Activated CD4-positive, alpha-beta T cell treated with anti-CD3 and anti-CD28 coated beads for 36 hours (primary cell): ENCODE results near the gene PDLIM5. TPM values are rescaled to one million over a fixed set of nuclear protein-coding genes. Genes with fewer than 3 reads are reported as not detected.

Source experiments
- ATAC-seq: fragments of 200-7000 bp; cut with Tn5 transposase; one replicate; pipeline ENCODE4 v1.10.0; 2021; ENCODE audit warnings: mild to moderate bottlenecking, moderate library complexity
- CTCF ChIA-PET: fragments of 350-600 bp; sonication (Branson Sonifier 250); formaldehyde crosslinking; loops from one replicate; lab custom pipeline; 2021; ENCODE audit warnings: antibody characterized with exemption; lab: Charles Lee
- POLR2A ChIA-PET: fragments of 350-600 bp; sonication (Branson Sonifier 250); formaldehyde crosslinking; loops from one replicate; lab custom pipeline; 2021; ENCODE audit warnings: antibody characterized with exemption, inconsistent platforms; lab: Charles Lee
- DNase-seq: peaks from one replicate; pipeline ENCODE4 v3.0.0-alpha.2; 2020
- H3K27ac Mint-ChIP-seq: one replicate; pipeline ENCODE4 v1.8.0; 2021; ENCODE audit warnings: mixed read lengths
- H3K27me3 Mint-ChIP-seq: one replicate; pipeline ENCODE4 v1.8.0; 2021; ENCODE audit warnings: mixed read lengths
- H3K36me3 Mint-ChIP-seq: one replicate; pipeline ENCODE4 v1.8.0; 2021; ENCODE audit warnings: low read depth, mixed read lengths
- H3K4me1 Mint-ChIP-seq: one replicate; pipeline ENCODE4 v1.8.0; 2021; ENCODE audit warnings: mixed read lengths
- H3K4me3 Mint-ChIP-seq: one replicate; pipeline ENCODE4 v1.8.0; 2021; ENCODE audit warnings: mild to moderate bottlenecking, moderate library complexity, mixed read lengths
- H3K9me3 Mint-ChIP-seq: one replicate; pipeline ENCODE4 v1.8.0; 2021; ENCODE audit warnings: low read depth, mixed read lengths
- intact Hi-C, 2 experiments: fragments of 100-400 bp; cut with DNase I in 1 of 2; cut with micrococcal nuclease in 1 of 2; formaldehyde crosslinking; loops; one replicate each; pipeline versions ENCODE4 v1.14.2 to v1.15.1; 2022 to 2024; cut with DNase I, micrococcal nuclease
- total RNA-seq, 2 experiments: library from RNA; stranded (reverse); gene quantifications; one replicate each; pipeline ENCODE4 v1.2.3, GENCODE V29; 2021

The PDLIM5 gene
- total RNA-seq, 2 experiments from 2014 or later = 25.9 to 34.3 TPM

- no peak overlapping the region for H3K4me3 Mint-ChIP-seq
- CTCF ChIA-PET = interaction anchor here (1.0 to 1.9 kb wide), 5 partner anchors 8 to 79 kb away, joined by 3 to 16 read pairs (median 4); no protein-coding TSS in a partner anchor
Observed at GRCh38 chr4:94428884-94429283, 22.9 kb upstream of the PDLIM5 start.

DNA sequence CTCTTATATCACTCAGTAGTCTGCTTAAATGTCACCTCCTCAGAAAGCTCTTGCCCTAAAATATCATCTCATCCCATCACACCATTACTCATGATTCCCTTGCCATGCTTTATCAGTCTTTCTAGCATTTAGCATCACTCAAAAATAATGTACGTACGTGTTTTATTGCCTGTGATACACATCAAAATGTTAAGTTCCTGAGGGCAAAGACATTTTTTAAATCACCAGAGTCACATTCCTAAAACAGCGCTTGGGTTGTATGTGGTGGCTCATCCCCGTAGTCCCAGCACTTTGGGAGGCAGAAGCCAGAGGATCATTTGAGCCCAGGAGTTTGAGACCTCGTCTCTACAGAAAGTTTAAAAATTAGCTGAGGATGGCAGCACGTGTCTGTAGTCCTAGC, 21.3 kb upstream of the PDLIM5 start:
- Mint-ChIP-seq H3K27me3 (peaks cover 3% of the 10 kb centered on the region), H3K4me1 (no peaks in the 10 kb centered on the region), H3K9me3 (peaks cover 7% of the 10 kb centered on the region), H3K36me3 (peaks cover 3% of the 10 kb centered on the region), H3K27ac (no peak overlapping the region), H3K4me3 (no peak overlapping the region)
- ATAC-seq = no peak
- CTCF ChIA-PET = interaction anchor here (0.7 to 1.3 kb wide), 2 partner anchors 23 to 177 kb away, joined by 3 read pairs; no protein-coding TSS in a partner anchor
- no peak for DNase-seq
- POLR2A ChIA-PET = no interaction called here
- intact Hi-C loops = no loop called here

More at GRCh38 chr4:94428884-94429283, 22.9 kb upstream of the PDLIM5 start:
- Mint-ChIP-seq H3K4me1 (no peaks in the 10 kb centered on the region), H3K27ac (no peak overlapping the region), H3K9me3 (peaks cover 12% of the 10 kb centered on the region), H3K27me3 (no peaks in the 10 kb centered on the region), H3K36me3 (peaks cover 4% of the 10 kb centered on the region)
- DNase-seq (no peak), ATAC-seq (no peak)
- intact Hi-C loops = no loop called here
- POLR2A ChIA-PET = no interaction called here

DNA sequence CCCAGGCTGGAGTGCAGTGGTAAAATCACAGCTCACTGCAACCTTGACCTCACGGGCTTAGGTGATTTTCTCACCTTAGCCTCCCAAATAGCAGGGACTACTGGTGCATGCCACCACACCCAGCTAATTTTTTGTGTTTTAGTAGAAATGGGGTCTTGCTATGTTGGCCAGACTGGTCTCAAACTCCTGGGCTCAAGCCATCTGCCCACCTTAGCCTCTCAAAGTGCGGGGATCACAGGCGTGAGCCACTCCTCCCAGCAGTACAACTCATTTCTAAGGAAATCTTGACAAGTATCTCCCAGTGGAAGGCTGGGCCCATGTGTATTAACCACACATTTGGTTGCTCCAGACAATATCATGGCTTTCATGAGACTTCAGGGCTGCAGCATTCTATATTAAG, 20.4 kb upstream of the PDLIM5 start:
- H3K27ac Mint-ChIP-seq = no peak overlapping the region
- DNase-seq (no peak), ATAC-seq (no peak)
- POLR2A ChIA-PET = no interaction called here
- peaks cover 3% of the 10 kb centered on the region for H3K27me3 Mint-ChIP-seq
- no peaks in the 10 kb centered on the region for H3K4me1 Mint-ChIP-seq
- CTCF ChIA-PET = interaction anchor here (0.5 to 1.3 kb wide), 3 partner anchors 24 to 1884 kb away, joined by 3 to 4 read pairs (median 3); no protein-coding TSS in a partner anchor
- no peaks in the 10 kb centered on the region for H3K36me3 Mint-ChIP-seq
- peaks cover 2% of the 10 kb centered on the region for H3K9me3 Mint-ChIP-seq
- no peak overlapping the region for H3K4me3 Mint-ChIP-seq
- intact Hi-C loops = no loop called here

GRCh38 chr4:94434505-94434904, 17.2 kb upstream of the PDLIM5 start:
- DNase-seq = no peak
- no peak overlapping the region for H3K27ac Mint-ChIP-seq
- H3K4me1 Mint-ChIP-seq = no peaks in the 10 kb centered on the region
- H3K9me3 Mint-ChIP-seq = no peaks in the 10 kb centered on the region
- ChIA-PET CTCF (interaction anchor here (0.7 kb wide), 1 partner anchor 27 kb away, joined by 3 read pairs; no protein-coding TSS in a partner anchor), POLR2A (no interaction called here)
- intact Hi-C loops = no loop called here
- no peaks in the 10 kb centered on the region for H3K36me3 Mint-ChIP-seq
- H3K4me3 Mint-ChIP-seq = no peak overlapping the region
- no peak for ATAC-seq
- peaks cover 5% of the 10 kb centered on the region for H3K27me3 Mint-ChIP-seq

DNA sequence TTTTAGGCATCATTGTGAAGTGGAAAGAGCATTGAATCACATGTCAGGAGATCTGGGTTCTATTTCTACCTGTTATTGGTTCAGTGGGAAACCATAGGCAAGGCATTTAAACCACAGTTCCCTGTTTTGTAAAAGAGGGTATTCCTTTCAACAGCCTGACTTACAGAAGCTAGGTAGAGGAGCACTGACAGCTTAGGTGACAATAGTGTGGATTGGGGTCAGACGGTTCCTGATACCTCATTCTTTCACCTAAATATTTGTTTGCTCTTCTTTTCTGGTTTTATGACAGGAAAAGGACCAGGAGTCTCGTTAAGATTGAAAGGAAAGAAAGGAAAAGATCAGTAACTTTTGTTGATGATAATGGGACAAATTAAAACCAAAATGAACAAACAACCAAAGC, 15.9 kb upstream of the PDLIM5 start:
- ChIA-PET POLR2A (no interaction called here), CTCF (no interaction called here)
- intact Hi-C loops = no loop called here
- DNase-seq (no peak), ATAC-seq (no peak)
- Mint-ChIP-seq H3K27ac (no peak overlapping the region), H3K27me3 (peaks cover 5% of the 10 kb centered on the region), H3K36me3 (no peaks in the 10 kb centered on the region), H3K4me1 (no peaks in the 10 kb centered on the region), H3K9me3 (no peaks in the 10 kb centered on the region), H3K4me3 (no peak overlapping the region)

GRCh38 chr4:94436512-94436911, 15.2 kb upstream of the PDLIM5 start:
- Mint-ChIP-seq H3K9me3 (no peaks in the 10 kb centered on the region), H3K27me3 (peaks cover 5% of the 10 kb centered on the region), H3K4me3 (no peak overlapping the region), H3K4me1 (no peaks in the 10 kb centered on the region), H3K27ac (no peak overlapping the region), H3K36me3 (no peaks in the 10 kb centered on the region)
- CTCF ChIA-PET = interaction anchor here (1.5 kb wide), 1 partner anchor 8 kb away, joined by 3 read pairs; no protein-coding TSS in a partner anchor
- intact Hi-C loops = no loop called here
- ATAC-seq (no peak), DNase-seq (no peak)
- POLR2A ChIA-PET = no interaction called here

- intact Hi-C loops = no loop called here
- no peak for DNase-seq
- Mint-ChIP-seq H3K9me3 (no peaks in the 10 kb centered on the region), H3K27me3 (peaks cover 4% of the 10 kb centered on the region), H3K36me3 (no peaks in the 10 kb centered on the region), H3K4me1 (no peaks in the 10 kb centered on the region), H3K4me3 (no peak overlapping the region), H3K27ac (no peak overlapping the region)
- ATAC-seq = no peak
- POLR2A ChIA-PET = no interaction called here
- CTCF ChIA-PET = interaction anchor here (0.6 kb wide), 1 partner anchor 188 kb away, joined by 5 read pairs; no protein-coding TSS in a partner anchor
Observed at GRCh38 chr4:94439606-94440005, 12.1 kb upstream of the PDLIM5 start.

DNA sequence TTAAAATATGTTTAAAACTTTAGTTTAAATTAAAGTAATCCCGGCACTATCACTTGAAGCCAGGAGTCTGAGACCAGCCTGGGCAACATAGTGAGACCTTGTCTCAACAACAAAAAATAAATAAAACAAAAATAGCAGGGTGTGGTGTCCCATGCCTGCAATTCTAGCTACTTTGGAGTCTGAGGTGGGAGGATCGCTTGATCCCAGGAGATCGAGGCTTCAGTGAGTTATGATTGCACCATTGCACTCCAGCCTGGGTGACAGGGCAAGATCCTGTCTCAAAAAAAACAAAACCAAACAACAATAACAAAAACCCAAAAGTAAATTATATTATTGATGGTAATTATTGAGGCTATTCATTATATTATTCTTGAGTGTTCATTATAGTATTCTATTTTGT, 9.9 kb upstream of the PDLIM5 start:
- DNase-seq (no peak), ATAC-seq (no peak)
- Mint-ChIP-seq H3K9me3 (no peaks in the 10 kb centered on the region), H3K27me3 (peaks cover 2% of the 10 kb centered on the region), H3K4me1 (no peaks in the 10 kb centered on the region), H3K4me3 (no peak overlapping the region), H3K36me3 (no peaks in the 10 kb centered on the region), H3K27ac (no peak overlapping the region)
- ChIA-PET POLR2A (interaction anchor here (0.6 kb wide), 1 partner anchor 17 kb away, joined by 4 read pairs; no protein-coding TSS in a partner anchor), CTCF (interaction anchor here (0.9 to 1.7 kb wide), 2 partner anchors 34 to 35 kb away, joined by 4 read pairs; no protein-coding TSS in a partner anchor)
- intact Hi-C loops = no loop called here

- CTCF ChIA-PET = interaction anchor here (0.9 to 1.7 kb wide), 2 partner anchors 34 to 35 kb away, joined by 4 read pairs; no protein-coding TSS in a partner anchor
- POLR2A ChIA-PET = interaction anchor here (0.6 kb wide), 1 partner anchor 16 kb away, joined by 4 read pairs; no protein-coding TSS in a partner anchor
- no peak overlapping the region for H3K27ac Mint-ChIP-seq
- DNase-seq (no peak), ATAC-seq (no peak)
- no peak overlapping the region for H3K4me3 Mint-ChIP-seq
- H3K9me3 Mint-ChIP-seq = no peaks in the 10 kb centered on the region
- H3K36me3 Mint-ChIP-seq = no peaks in the 10 kb centered on the region
- peaks cover 5% of the 10 kb centered on the region for H3K27me3 Mint-ChIP-seq
- no peaks in the 10 kb centered on the region for H3K4me1 Mint-ChIP-seq
- intact Hi-C loops = no loop called here
Observed at GRCh38 chr4:94442251-94442650, 9.5 kb upstream of the PDLIM5 start.

GRCh38 chr4:94446386-94446785, 5.4 kb upstream of the PDLIM5 start:
- Mint-ChIP-seq H3K36me3 (no peaks in the 10 kb centered on the region), H3K27ac (no peak overlapping the region), H3K4me1 (peaks cover 4% of the 10 kb centered on the region), H3K27me3 (peaks cover 12% of the 10 kb centered on the region), H3K9me3 (no peaks in the 10 kb centered on the region), H3K4me3 (no peak overlapping the region)
- POLR2A ChIA-PET = no interaction called here
- DNase-seq (no peak), ATAC-seq (no peak)
- intact Hi-C loops = no loop called here
- CTCF ChIA-PET = no interaction called here

DNA sequence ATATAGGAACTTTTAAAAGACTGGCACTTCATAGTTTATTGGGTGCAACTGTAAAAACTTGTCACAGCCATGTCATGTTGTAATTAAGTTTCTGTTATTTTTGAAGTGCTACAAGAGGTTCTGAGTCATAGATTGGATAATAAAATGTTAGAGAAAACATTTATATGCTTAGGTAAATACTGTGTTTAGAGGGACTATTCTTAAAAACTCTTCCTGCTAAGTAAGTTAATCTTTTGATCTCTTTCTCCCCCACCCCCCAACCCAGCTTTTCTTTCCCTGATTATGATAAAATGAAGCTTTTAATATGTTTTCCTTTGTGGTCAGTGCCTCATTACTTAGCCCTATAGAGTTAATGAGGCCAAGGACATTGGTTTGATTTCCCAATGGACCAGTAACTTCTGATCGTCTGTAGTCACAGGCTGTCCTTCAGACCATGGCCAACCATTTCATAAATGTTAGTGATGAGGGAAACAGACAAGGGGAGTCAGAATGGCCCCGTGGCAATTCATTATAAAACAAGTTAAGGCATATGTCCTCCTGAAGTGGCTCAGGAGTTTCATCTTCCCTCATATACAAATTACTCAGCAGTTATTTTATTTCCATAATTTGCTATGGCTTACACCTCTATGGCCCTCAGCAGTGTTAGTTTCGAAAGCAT, 3.9 kb upstream of the PDLIM5 start:
- intact Hi-C loops = no loop called here
- CTCF ChIA-PET = interaction anchor here (0.5 kb wide), 1 partner anchor 158 kb away, joined by 3 read pairs; no protein-coding TSS in a partner anchor
- POLR2A ChIA-PET = no interaction called here
- no peak overlapping the region for H3K4me3 Mint-ChIP-seq
- no peak overlapping the region for H3K27ac Mint-ChIP-seq
- ATAC-seq (no peak), DNase-seq (no peak)
- H3K36me3 Mint-ChIP-seq = no peaks in the 10 kb centered on the region
- peaks cover 8% of the 10 kb centered on the region for H3K4me1 Mint-ChIP-seq
- peaks cover 12% of the 10 kb centered on the region for H3K27me3 Mint-ChIP-seq
- H3K9me3 Mint-ChIP-seq = no peaks in the 10 kb centered on the region
